ENCODE results near the gene ASB3.

The ASB3 gene

DNA sequence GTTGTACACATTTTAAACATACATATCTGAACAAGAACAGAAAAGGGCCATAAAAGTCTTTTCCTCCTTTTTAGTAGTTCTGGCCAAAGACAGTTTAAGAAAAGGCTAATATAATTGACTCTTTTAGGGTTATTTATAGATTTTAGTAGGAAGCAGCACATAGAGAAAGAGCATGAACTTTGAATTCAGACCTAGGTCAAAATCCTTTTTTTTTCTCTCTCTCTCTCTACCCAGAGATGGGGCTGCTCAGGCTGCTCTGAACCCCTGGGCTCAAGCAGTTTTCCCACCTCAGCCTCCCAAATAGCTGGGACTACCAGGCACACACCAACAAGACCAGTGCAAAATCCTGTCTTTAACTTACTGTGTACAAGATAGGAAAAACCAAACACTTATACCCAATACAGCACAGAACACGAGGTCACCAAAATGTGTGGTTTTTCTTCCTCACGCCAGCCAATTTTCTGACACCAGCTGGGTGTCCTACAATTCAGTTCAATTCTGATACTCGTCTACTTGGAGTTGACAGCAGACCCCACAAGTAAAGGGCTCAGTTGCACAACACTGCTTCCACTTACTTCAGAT, 32.2 kb upstream of the ASB3 start:
- Histone ChIP-seq H3K36me3 (ENCODE audit: insufficient read depth, low read length) (peaks cover 43% of the 10 kb centered on the region; the same call in 1 of the 2 replicates), H3K4me1 (ENCODE audit: insufficient read depth, low read length, poor library complexity, severe bottlenecking) (no peaks in the 10 kb centered on the region), H3K4me2 (ENCODE audit: low read depth, low read length, poor library complexity, severe bottlenecking) (no peak overlapping the region), H2AFZ (ENCODE audit: low read length) (no peak overlapping the region), H3F3A (ENCODE audit: low read depth) (no peaks in the 10 kb centered on the region), H3K9me3 (ENCODE audit: insufficient read depth, low read depth, low read length) (no peaks in the 10 kb centered on the region), H3K79me2 (ENCODE audit: insufficient read depth, low read length) (no peaks in the 10 kb centered on the region), H3K9ac (ENCODE audit: low read depth, low read length, poor library complexity, severe bottlenecking) (no peak overlapping the region), H3K27me3 (ENCODE audit: insufficient read depth, low read length, poor library complexity, severe bottlenecking) (no peaks in the 10 kb centered on the region), H3K4me3 (ENCODE audit: low read length, poor library complexity, severe bottlenecking) (no peak overlapping the region), H3K9me2 (replicated peaks; ENCODE audit: low read depth, low read length) (no peaks in the 10 kb centered on the region), H4K20me1 (ENCODE audit: insufficient read depth, low read length, poor library complexity, severe bottlenecking) (no peaks in the 10 kb centered on the region)
- TF ChIP-seq EZH2phosphoT487 (IDR thresholded peaks at IDR 0.05; ENCODE audit: borderline replicate concordance) = no peak
- TF ChIP-seq, protein P1, sequence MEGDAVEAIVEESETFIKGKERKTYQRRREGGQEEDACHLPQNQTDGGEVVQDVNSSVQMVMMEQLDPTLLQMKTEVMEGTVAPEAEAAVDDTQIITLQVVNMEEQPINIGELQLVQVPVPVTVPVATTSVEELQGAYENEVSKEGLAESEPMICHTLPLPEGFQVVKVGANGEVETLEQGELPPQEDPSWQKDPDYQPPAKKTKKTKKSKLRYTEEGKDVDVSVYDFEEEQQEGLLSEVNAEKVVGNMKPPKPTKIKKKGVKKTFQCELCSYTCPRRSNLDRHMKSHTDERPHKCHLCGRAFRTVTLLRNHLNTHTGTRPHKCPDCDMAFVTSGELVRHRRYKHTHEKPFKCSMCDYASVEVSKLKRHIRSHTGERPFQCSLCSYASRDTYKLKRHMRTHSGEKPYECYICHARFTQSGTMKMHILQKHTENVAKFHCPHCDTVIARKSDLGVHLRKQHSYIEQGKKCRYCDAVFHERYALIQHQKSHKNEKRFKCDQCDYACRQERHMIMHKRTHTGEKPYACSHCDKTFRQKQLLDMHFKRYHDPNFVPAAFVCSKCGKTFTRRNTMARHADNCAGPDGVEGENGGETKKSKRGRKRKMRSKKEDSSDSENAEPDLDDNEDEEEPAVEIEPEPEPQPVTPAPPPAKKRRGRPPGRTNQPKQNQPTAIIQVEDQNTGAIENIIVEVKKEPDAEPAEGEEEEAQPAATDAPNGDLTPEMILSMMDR (conservative IDR thresholded peaks at IDR 0.05; ENCODE audit: low read length) = no peak

DNA sequence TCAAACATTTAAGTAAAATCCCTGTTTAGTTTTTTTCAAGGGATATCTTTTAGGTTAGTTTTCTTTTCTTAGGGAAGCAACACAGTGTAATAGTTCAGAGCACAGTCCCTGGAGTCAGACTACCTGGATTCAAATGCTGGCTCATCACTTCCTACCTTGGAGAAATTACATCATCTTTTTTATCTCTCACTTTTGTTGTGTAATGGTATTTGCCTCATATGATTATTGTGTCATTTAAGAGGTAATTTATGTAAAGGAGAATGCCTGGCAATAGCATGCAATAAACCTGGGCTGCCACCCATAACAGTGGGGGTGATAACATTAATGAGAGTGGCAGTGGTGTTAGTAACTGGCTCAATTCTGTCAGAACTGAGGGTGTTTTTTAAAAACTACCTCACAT, 26.4 kb upstream of the ASB3 start:
- Histone ChIP-seq H3K79me2 (ENCODE audit: insufficient read depth, low read length) (no peaks in the 10 kb centered on the region), H3F3A (ENCODE audit: low read depth) (no peaks in the 10 kb centered on the region), H3K9me2 (replicated peaks; ENCODE audit: low read depth, low read length) (no peaks in the 10 kb centered on the region), H3K36me3 (ENCODE audit: insufficient read depth, low read length) (peaks cover 76% of the 10 kb centered on the region; the same call in 1 of the 2 replicates), H2AFZ (ENCODE audit: low read length) (no peak overlapping the region), H3K9me3 (ENCODE audit: insufficient read depth, low read depth, low read length) (no peaks in the 10 kb centered on the region), H3K4me3 (ENCODE audit: low read length, poor library complexity, severe bottlenecking) (no peak overlapping the region), H4K20me1 (ENCODE audit: insufficient read depth, low read length, poor library complexity, severe bottlenecking) (no peaks in the 10 kb centered on the region), H3K4me2 (ENCODE audit: low read depth, low read length, poor library complexity, severe bottlenecking) (no peak overlapping the region), H3K9ac (ENCODE audit: low read depth, low read length, poor library complexity, severe bottlenecking) (no peak overlapping the region), H3K27me3 (ENCODE audit: insufficient read depth, low read length, poor library complexity, severe bottlenecking) (no peaks in the 10 kb centered on the region), H3K4me1 (ENCODE audit: insufficient read depth, low read length, poor library complexity, severe bottlenecking) (no peaks in the 10 kb centered on the region)
- TF ChIP-seq, protein P1 (conservative IDR thresholded peaks at IDR 0.05; ENCODE audit: low read length) = no peak
- TF ChIP-seq EZH2phosphoT487 (IDR thresholded peaks at IDR 0.05; ENCODE audit: borderline replicate concordance) = no peak

DNA sequence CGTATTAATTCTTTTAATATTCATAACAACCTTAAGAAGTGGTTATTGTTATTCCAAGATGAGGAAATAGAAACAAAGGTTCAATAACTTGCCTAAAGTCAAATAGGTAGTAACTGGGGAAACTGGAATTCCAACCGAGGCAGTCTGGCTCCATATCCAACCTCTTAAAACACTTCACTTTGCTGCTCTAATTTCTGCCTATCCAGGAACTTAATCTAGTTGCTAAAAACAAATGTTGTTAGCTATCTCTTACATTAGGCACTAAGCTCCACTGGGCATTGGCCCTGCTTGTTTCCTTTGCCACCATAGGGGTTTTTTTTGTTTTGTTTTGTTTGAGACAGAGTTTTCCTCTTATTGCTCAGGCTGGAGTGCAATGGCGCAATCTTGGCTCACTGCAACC, 24.8 kb upstream of the ASB3 start:
- Histone ChIP-seq H3K9me2 (replicated peaks; ENCODE audit: low read depth, low read length) (no peaks in the 10 kb centered on the region), H3K4me3 (ENCODE audit: low read length, poor library complexity, severe bottlenecking) (no peak overlapping the region), H3K27me3 (ENCODE audit: insufficient read depth, low read length, poor library complexity, severe bottlenecking) (no peaks in the 10 kb centered on the region), H3K4me1 (ENCODE audit: insufficient read depth, low read length, poor library complexity, severe bottlenecking) (no peaks in the 10 kb centered on the region), H3K9ac (ENCODE audit: low read depth, low read length, poor library complexity, severe bottlenecking) (no peak overlapping the region), H3F3A (ENCODE audit: low read depth) (no peaks in the 10 kb centered on the region), H4K20me1 (ENCODE audit: insufficient read depth, low read length, poor library complexity, severe bottlenecking) (no peaks in the 10 kb centered on the region), H3K9me3 (ENCODE audit: insufficient read depth, low read depth, low read length) (no peaks in the 10 kb centered on the region), H3K4me2 (ENCODE audit: low read depth, low read length, poor library complexity, severe bottlenecking) (no peak overlapping the region), H3K79me2 (ENCODE audit: insufficient read depth, low read length) (no peaks in the 10 kb centered on the region), H2AFZ (ENCODE audit: low read length) (no peak overlapping the region), H3K36me3 (ENCODE audit: insufficient read depth, low read length) (peaks cover 81% of the 10 kb centered on the region)
- no peak for TF ChIP-seq EZH2phosphoT487 (IDR thresholded peaks at IDR 0.05; ENCODE audit: borderline replicate concordance)
- TF ChIP-seq, protein P1 (conservative IDR thresholded peaks at IDR 0.05; ENCODE audit: low read length) = no peak
